GM19468 (cell line): ENCODE data around the gene IMP4.

Experiments used
- ATAC-seq: cut with Tn5 transposase; IDR thresholded peaks from one replicate; pipeline ENCODE4 v1.9.1; 2021; ENCODE audit warnings: mild to moderate bottlenecking, moderate library complexity, moderate number of reproducible peaks; ENCODE audit not compliant: unreplicated experiment; ENCODE audit errors: extremely low read depth

Gene IMP4

GRCh38 chr2:130336150-130336876, 6.4 kb upstream of the IMP4 start:
- ATAC-seq, result no peak

DNA sequence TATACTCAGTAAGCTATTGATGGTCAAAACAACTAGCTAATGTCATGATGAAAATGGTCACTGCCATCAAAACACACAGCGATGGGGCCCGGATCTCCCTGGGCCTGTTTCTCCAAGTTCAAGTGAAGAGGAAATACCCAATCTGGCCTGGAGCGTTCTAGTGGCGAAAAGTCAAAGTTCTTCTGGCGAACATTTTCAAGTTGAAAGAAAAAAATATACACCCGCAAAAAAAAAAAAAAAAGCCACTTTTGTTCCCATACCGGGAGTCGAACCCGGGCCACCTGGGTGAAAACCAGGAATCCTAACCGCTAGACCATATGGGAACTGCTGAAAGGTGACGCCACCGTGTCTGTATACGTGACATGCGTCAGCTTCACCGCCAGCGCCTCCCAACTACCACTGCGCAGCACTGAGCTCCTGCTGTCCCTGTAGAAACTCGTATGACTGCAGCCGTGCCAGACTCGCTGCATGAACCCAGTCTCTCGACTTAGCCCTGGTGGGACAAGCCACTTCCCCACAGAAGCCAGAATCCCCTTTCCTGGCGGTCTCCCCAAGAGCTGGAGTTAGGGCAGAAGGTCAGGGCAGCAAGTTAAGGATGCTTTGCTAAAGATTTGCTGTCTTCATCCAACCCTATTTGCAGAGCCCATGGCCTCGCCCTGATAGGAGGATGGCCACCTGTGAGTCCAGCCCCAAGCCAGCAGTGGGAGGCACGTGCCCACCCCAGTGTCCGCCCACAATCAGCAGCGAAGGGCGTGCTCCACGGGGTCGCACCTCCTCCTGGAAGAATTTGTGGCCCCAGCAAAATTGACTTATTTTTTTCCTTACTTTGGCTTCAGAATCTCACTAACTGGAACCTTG, 5.6 kb upstream of the IMP4 start:
- ATAC-seq, result no peak

GRCh38 chr2:130337735-130338325, 4.9 kb upstream of the IMP4 start:
- ATAC-seq, result no peak

DNA sequence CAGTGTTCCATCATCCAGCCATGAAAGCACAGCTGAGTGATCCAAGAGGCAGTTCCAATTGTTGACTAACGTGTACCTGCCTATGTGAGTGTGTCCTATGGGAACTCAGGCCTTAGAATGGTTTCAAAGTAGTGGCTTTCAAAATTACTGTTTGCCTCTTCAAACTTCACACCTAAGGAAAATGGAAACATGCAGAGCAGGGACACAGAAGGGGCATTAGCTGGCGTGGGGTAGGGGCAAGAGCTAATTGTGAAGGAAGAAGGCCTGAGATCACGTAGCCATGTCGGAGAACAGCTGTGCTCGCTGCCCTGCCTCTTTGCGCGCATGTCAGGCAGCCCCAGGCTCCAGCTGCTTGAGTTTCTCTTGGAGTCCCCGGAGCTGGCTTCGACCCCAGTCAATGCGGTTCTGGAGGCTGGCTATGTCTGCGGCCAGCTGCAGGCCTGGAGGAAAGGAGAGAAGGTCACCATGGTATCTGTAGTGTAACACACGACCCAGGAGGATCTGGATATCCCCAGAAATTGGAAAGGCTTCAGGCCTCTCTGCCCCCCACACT, 3.8 kb upstream of the IMP4 start:
- ATAC-seq, result no peak

DNA sequence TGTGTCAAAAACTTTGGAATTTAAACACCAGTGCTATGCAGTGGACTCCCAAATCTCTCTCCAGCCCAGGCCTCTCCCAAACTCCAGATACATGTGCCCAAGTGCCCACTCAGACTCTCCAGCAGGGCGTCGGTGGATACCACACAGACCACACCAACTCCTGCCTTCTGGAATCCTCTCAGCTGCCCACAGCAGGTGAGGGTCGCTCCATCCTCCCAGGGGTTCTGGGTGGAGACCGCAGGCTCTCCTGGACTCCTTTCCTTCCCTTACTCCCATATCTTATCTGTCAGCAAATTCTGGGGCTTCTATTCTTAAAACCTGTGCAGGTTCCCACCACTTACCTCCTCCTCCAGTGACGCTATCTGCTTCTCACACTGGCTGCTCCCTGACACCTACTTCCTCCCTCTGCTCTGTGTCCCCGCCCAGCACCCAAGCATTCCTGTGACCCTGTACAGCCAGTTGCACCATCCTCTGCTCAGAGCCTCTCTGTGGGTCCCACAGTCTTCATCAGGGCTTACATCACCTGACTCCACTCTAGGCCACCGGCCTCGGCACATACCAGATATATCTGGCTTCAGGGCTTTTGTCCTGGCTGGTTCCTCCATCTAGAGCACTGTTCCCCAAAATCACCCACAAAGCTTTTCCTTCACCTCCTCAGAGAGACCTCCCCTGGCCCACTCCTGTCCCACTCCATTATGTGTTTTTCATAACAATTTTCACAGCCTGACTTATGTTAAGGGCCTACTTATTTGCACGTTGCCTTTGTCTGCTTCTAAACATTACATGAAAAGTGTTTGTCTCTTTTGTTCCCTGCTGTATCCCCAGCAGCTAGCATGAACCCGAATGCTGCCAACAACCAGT, 2.6 kb upstream of the IMP4 start:
- no peak for ATAC-seq

GRCh38 chr2:130341562-130342019, 1.1 kb upstream of the IMP4 start:
- ATAC-seq, result no peak

GRCh38 chr2:130342020-130342532, 621 bp upstream of the IMP4 start:
- ATAC-seq, result peak; percentile 55

- ATAC-seq, result no peak
Measured at GRCh38 chr2:130344578-130344977, 1.9 kb downstream of the IMP4 start.

DNA sequence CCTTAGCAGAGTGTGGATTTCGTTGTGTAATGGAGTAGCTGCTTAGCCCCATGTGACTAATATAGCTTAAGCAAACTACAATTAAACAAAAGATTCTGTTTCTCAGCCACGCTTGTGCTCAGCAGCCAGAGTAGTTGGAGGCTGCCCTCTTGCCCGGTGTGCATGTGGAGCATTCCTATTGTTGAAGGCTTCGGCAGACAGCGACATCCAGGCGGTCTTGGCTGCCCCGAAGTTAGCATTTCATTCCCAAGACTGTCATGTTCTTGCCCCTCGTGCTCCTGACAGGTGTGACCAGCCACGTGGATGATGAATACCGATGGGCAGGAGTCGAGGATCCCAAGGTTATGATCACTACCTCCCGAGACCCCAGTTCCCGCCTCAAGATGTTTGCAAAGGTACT, 2.4 kb downstream of the IMP4 start:
- ATAC-seq, result no peak

- ATAC-seq, result no peak
Measured at GRCh38 chr2:130345611-130346010, 2.9 kb downstream of the IMP4 start.

DNA sequence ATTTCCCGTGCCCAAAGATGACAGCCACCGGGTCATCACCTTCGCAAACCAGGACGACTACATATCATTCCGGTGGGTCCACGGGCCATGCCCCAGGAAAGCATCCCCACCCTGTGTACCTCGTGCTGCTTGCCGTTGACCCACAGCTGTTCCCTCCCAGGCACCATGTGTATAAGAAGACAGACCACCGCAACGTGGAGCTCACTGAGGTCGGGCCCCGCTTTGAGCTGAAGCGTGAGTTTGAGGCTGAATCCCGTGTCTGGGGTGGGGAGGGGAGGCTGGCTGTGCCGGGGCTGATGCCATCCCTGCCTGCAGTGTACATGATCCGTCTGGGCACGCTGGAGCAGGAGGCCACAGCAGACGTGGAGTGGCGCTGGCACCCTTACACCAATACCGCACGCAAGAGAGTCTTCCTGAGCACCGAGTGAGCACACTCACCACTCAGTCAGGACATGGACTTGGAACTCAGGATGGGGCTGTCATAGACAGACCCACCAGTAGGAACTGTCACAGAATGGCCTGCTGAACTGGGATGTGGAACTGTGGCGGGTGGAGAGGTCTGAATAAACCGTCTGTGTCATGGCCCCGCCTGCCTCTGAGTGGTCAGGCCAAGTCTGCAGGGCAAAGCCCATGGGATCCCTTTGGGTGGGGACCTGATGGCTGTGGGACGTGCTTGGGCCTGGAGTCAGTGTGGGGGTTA, 3.5 kb downstream of the IMP4 start:
- ATAC-seq, result no peak

GRCh38 chr2:130346741-130347066, 4.0 kb downstream of the IMP4 start:
- ATAC-seq, result no peak

DNA sequence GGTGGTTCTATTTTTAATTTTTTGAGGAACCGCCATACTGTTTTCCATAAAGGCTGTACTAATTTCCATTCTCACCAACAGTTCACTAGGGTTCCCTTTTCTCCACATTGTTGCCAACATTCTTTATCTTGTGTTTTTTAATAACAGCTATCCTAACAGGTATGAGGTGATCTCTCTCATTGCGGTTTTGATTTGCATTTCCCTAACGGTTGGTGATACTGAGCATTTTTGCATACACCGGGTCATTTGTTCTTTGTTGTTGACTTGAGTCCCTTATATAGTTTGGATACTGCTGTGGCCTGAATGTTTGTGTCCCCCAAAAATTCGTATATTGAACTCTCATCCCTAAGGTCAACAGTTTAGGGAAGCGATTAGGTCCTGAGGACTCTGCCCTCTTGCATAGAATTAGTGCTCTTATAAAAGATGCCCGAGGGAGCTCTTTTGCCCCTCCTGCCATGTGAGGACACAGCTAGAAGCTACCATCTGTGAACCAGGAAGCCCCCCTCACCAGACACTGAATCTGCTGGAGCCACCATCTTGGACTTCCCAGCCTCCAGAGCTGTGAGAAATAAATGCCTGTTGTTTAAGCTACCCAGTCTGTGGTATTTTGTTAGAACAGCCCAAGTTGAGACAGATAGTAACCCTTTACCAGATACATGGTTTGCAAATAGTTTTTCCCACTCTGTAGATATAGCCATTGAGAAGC, 4.7 kb downstream of the IMP4 start:
- ATAC-seq, result no peak

GRCh38 chr2:130349174-130349573, 6.5 kb downstream of the IMP4 start:
- ATAC-seq, result no peak

DNA sequence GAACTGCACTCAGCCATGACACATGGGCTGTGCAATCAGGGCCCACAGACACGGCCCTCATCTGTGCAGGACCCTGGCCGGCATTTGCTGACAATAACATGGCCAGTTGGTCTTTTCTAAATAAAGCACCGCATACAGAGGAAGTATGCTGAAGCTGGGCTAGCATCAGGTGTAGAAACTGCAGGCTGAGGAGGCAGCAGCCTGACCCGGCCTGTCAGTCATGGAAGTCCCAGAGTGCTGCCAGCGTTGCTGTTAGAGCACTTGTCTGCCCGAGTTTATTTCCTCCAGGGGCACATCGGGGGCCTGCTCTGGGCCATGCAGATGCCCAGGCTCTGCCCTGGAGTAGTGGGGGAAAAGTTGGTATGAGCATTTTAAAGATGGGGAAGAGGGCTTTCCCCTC, 9.0 kb downstream of the IMP4 start:
- ATAC-seq, result no peak

GRCh38 chr2:130352237-130352636, 9.5 kb downstream of the IMP4 start:
- ATAC-seq, result no peak

DNA sequence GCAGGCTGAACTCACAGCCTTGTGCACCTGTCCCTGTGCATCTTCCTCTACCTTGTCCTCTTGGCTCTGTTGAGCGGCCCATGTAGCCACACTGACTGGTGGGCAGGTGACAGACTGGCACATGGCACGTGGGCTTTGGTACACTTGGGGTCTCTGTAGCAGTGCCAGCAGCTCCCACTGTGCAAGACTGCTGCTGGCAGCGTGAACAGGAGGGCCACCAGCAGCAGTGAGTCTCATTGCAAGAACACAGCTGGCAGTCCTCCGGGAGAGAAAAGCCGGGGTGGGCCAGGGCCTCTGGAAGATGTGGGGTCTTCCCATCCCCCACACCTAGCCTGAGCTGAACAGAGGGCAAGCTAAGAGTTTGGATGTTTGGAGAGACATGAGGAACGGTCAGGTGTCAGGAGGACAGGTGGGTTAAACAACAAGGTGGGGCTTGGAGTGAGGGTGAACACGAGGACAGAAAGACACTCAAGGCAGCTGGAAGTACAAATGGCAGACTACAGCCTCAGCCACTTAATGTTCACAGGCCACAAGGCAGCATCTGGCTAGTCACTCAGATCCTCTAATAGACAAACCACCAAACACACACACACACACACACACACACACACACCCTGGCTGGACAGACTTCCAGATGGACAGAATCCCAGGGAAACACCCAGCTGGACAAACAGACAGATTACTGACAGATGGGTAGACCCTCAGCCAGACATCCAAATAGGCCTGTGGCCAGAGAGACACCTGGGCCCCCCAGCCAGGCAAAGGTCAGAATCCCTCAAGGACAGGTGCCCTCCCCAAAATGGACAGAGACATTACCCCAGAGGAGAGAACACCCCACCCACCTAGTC, 10.8 kb downstream of the IMP4 start:
- ATAC-seq, result no peak

GRCh38 chr2:130354139-130354428, 11.4 kb downstream of the IMP4 start:
- ATAC-seq, result no peak
